ENCODE measurements around the gene EYS.

Gene EYS

GRCh38 chr6:64838726-64839125 is 868.3 kb downstream of the EYS start:
- no peak for DNase-seq (ENCODE audit: low read depth)

DNA sequence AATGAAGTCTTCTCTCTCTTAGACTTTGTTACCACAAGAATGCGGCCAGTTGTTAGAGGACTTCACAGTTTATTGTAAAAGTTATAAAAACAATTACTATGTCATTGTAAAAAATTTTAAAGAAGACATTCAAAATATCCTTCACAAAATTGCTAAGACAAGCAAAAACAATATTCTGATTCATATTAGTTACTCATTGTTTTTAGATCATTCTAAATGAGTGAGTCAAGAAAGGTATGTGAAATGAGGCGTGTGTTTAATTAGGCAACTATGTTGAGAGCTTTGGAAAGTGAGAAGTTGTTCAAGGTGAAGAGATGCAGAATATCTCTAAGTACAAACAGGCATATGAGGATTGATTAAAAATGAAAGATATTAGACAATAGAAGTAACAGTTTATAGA is 875.3 kb downstream of the EYS start:
- DNase-seq (ENCODE audit: low read depth): no peak

GRCh38 chr6:64817525-64817924 is 889.5 kb downstream of the EYS start:
- no peak for DNase-seq (ENCODE audit: low read depth)

DNA sequence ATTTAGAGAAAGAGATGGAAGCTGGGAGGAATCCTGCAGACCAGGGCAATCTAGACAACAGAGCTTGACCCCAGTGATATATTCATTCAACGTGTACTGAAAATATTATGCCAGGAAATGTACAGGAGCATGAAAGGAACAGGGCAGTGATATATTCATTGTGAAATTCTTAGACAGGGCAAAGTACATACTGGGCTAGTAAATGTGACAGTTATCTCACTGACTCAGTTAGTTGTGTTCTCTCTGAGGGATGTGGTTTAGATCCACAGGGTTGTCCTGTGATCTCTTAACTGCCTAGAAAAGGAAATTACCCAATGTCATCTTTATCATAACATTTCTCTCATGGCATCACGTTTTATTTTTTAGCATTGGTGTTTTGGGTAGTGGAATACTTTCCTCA is 891.3 kb downstream of the EYS start:
- no peak for DNase-seq (ENCODE audit: low read depth)

DNA sequence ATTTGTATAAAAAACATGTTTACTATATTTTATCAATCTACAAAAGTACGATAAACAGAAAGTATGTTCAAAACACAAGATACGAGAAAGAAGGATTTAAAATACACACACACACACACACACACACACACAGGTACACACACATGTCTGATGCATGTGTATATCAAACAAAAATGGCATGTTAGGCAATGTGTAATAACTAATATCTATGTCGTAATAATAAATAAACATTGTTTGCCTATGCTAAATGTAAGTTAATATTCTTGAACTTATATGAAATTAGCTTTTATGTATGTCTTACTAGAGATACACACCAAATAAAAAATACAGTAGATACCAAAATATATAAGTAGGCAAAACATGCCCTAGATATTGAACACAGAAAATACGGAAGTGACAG is 894.9 kb downstream of the EYS start:
- no peak for DNase-seq (ENCODE audit: low read depth)

- no peak for DNase-seq (ENCODE audit: low read depth)
These were observed 895.9 kb downstream of the EYS start for GRCh38 chr6:64811119-64811518.

- DNase-seq (ENCODE audit: low read depth): no peak
These were observed 899.2 kb downstream of the EYS start for GRCh38 chr6:64807785-64808184.

- no peak for DNase-seq (ENCODE audit: low read depth)
These were observed 903.4 kb downstream of the EYS start for GRCh38 chr6:64803470-64804166.

- no peak for DNase-seq (ENCODE audit: low read depth)
These were observed 914.5 kb downstream of the EYS start for GRCh38 chr6:64792534-64792933.

- no peak for DNase-seq (ENCODE audit: low read depth)
These were observed 917.5 kb downstream of the EYS start for GRCh38 chr6:64789476-64789875.

GRCh38 chr6:64786736-64787135 is 920.3 kb downstream of the EYS start:
- DNase-seq (ENCODE audit: low read depth): no peak

- DNase-seq (ENCODE audit: low read depth): no peak
These were observed 924.1 kb downstream of the EYS start for GRCh38 chr6:64782877-64783276.

- DNase-seq (ENCODE audit: low read depth): no peak
These were observed 928.9 kb downstream of the EYS start for GRCh38 chr6:64777941-64778785.

DNA sequence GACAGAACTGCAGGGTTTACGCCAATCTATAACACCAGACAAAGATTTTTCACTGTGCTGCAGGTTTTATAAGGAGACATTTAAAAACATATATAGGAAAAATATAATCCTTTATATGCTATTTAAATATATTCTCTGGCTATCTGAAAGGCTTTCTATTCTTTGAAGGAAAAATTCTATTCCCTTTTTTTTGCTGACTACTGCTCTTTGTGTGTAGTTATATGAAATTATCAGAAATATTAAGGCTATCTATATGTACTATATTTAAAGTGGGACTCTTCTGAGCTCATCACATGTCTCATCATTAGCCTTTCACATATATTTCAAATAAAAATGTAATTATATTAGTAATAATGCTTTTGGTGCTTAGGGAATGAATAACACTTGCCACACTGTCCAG is 930.7 kb downstream of the EYS start:
- DNase-seq (ENCODE audit: low read depth): no peak

DNA sequence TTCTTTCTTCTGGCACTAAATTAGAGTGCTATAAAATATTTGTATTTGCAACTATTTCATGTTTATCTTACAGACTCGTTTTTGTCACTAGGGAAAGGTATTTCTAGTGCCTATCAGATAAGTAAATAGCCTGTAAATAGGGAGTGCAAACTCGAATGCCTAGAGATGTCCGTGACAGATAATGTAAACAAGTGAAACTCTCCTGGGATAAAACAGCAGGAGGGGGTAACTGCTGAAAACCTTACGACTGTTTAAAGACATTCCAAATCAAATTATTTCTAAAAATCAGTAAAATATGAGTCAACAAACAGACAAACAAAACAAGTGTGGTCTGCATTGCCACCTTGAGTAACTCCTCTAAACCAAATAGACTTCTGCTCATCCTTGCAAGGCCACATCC is 932.1 kb downstream of the EYS start:
- DNase-seq (ENCODE audit: low read depth): no peak

DNA sequence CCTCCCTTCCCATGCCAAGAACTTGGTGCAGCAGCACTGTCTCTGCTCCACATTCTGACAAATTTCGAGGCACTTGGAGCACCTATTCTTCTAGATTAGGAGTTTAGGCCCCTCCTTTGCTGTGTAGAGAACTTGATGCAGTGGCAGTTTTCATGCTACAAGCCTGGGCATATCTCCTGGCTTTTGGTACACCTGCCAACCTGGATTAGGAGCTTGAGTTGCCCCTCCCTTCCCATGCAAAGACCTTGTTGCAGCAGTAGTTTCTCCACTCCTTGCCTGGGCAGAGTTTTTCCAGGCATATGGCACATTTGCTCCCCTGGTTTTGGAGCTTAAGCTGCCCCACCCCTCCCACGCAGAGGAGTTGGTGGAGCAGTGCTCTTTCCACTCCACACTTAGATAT is 956.1 kb downstream of the EYS start:
- DNase-seq (ENCODE audit: low read depth): no peak

- no peak for DNase-seq (ENCODE audit: low read depth)
These were observed 969.6 kb downstream of the EYS start for GRCh38 chr6:64737418-64737817.

- no peak for DNase-seq (ENCODE audit: low read depth)
These were observed 970.5 kb downstream of the EYS start for GRCh38 chr6:64736421-64736950.

DNA sequence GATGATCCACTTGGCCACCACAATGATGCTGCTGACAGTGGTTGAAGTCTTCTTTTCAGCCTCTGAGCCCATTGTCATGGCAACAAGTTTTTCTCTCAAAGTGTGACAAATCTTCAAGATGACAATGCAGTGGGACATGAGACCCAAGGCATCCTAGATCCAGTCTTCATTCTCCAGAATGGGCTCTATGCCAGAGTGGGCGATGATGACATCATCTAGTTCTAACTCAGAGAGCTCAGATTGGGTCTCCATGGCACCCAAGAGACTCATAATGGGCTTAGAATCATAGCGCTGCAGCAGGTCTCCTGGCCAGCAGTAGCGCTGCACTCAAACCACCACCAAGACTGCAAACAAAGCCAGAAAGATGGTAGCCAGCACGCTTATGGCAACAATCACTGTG is 973.6 kb downstream of the EYS start:
- no peak for DNase-seq (ENCODE audit: low read depth)

GRCh38 chr6:64732888-64733287 is 974.1 kb downstream of the EYS start:
- DNase-seq (ENCODE audit: low read depth): no peak

DNA sequence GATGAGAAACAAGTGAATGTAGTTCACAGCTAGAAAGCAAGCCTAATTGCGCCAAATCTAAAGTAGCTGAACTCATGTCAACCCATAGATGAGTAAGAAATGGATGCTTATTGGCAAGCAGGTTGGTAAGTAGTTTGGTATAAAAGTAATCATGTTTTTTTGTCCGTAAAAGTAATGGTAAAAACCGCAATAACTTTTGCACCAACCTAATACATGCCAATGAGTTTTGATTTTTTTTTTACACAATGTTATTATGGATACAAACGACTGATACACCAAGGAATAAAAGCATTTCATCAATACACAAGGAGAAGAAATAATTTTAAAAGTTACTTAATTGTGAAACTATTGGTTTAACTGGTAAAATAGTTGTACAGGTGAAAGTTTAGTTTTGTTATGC is 977.5 kb downstream of the EYS start:
- DNase-seq (ENCODE audit: low read depth): no peak

DNA sequence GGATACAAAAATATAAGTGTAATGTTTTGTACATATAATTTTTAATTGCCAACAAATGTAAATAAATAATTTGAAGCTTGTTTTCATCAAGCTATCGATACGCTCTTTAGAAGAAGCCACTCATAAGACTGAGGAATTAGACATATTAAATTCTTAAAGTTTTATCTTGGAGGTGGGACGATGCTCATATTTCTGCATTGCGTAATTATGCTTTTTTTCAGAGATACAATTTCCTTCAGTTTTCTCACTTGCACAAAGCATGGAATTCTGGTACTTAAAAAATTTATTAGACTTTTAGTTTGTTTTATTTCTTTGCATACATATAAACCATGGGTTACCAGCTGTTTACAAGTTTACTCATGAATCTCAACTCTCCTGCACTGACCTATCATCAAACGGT is 980.0 kb downstream of the EYS start:
- DNase-seq (ENCODE audit: low read depth): no peak

DNA sequence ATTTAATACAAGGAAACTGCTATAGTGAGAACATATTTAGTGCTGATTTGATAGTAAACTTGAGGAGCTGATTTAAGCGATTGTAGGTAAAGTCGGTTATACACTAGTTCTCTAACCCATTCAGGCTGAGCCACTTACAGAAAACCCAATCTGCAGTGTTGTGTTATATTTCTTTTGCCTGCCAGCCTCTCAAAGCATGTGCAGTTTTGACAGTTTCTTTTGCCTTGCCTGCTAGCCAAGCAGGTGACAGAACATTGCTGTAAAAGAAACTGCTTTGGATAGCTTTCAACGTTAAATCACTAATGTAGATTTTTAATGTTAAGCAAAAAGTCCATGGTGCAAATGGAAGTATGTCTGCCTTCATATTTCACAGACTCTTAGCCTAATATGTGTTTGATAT is 982.9 kb downstream of the EYS start:
- no peak for DNase-seq (ENCODE audit: low read depth)
